Keratinocyte (primary cell): Measurements from ENCODE around the gene NBEA. TPM values are rescaled to one million over a fixed set of nuclear protein-coding genes. Genes with fewer than 3 reads are reported as not detected.

Experiments used
- DNase-seq: peaks from one replicate; pipeline ENCODE4 v3.0.0-alpha.2; 2011; ENCODE audit warnings: low read depth, missing footprints, low spot score
- FAIRE-seq: peaks from 2 replicates; lab custom pipeline; 2011; peaks lifted over from hg19 to GRCh38; lab: Jason Lieb, UNC
- H2AFZ ChIP-seq: 2 replicates; pipeline ENCODE4 v1.6.0; 2012; ENCODE audit warnings: low read length, control low read depth, inconsistent platforms; ENCODE audit not compliant: control insufficient read depth
- H3K27ac ChIP-seq: 2 replicates; pipeline ENCODE4 v1.5.1; 2011; ENCODE audit warnings: low read length; ENCODE audit not compliant: control insufficient read depth, insufficient read depth
- H3K27me3 ChIP-seq: 3 replicates; pipeline ENCODE4 v1.6.0; 2011; ENCODE audit warnings: low read length; ENCODE audit not compliant: control insufficient read depth, insufficient read depth; ENCODE audit errors: extremely low read depth
- H3K36me3 ChIP-seq, 2 experiments: 2 replicates in 1 of 2; 3 replicates in 1 of 2; pipeline ENCODE4 v1.5.1; 2011; ENCODE audit warnings: low read length in 2 of 2, mild to moderate bottlenecking in 1 of 2; ENCODE audit not compliant: control insufficient read depth in 2 of 2, insufficient read depth in 2 of 2; ENCODE audit errors: extremely low read depth in 1 of 2
- H3K4me1 ChIP-seq: 3 replicates; pipeline ENCODE4 v1.5.1; 2011; ENCODE audit warnings: low read length; ENCODE audit not compliant: control insufficient read depth, insufficient read depth; ENCODE audit errors: extremely low read depth
- H3K4me2 ChIP-seq: 3 replicates; pipeline ENCODE4 v1.6.0; 2011; ENCODE audit warnings: low read depth, low read length; ENCODE audit not compliant: control insufficient read depth, insufficient read depth; ENCODE audit errors: extremely low read depth
- H3K4me3 ChIP-seq, 3 experiments: fragments of 200-600 bp in 1 of 3; sonication (generic) in 1 of 3; 2 replicates in 2 of 3; 3 replicates in 1 of 3; pipeline ENCODE4 v1.5.1; 2011 to 2016; ENCODE audit warnings: low read length in 3 of 3, mild to moderate bottlenecking in 3 of 3, control low read depth in 2 of 3, inconsistent platforms in 1 of 3, low read depth in 1 of 3, mixed read lengths in 1 of 3, mixed run types in 1 of 3, moderate library complexity in 1 of 3; ENCODE audit not compliant: control insufficient read depth in 2 of 3, insufficient read depth in 2 of 3; ENCODE audit errors: extremely low read depth in 1 of 3
- H3K79me2 ChIP-seq: 2 replicates; pipeline ENCODE4 v1.6.0; 2012; ENCODE audit warnings: low read length; ENCODE audit not compliant: control insufficient read depth, insufficient read depth
- H3K9ac ChIP-seq: 3 replicates; pipeline ENCODE4 v1.6.0; 2011; ENCODE audit warnings: low read length; ENCODE audit not compliant: control insufficient read depth, insufficient read depth; ENCODE audit errors: extremely low read depth
- H3K9me1 ChIP-seq: 3 replicates; pipeline ENCODE4 v1.6.0; 2011; ENCODE audit warnings: low read length; ENCODE audit not compliant: control insufficient read depth, insufficient read depth; ENCODE audit errors: extremely low read depth
- H3K9me3 ChIP-seq: 2 replicates; pipeline ENCODE4 v1.5.1; 2012; ENCODE audit warnings: low read depth, low read length; ENCODE audit not compliant: control insufficient read depth
- H4K20me1 ChIP-seq: 3 replicates; pipeline ENCODE4 v1.6.0; 2011; ENCODE audit warnings: low read length; ENCODE audit not compliant: control insufficient read depth, insufficient read depth; ENCODE audit errors: extremely low read depth
- EZH2 ChIP-seq: IDR thresholded peaks from one replicate; pipeline ENCODE4 v1.6.1; 2012; ENCODE audit warnings: inconsistent platforms, mild to moderate bottlenecking, low read length, moderate library complexity
- dilution Hi-C: fragments of 300-500 bp; cut with MboI; formaldehyde crosslinking; loops from one replicate; pipeline ENCODE4 v1.7.0; 2020; ENCODE audit warnings: low sequenced_read_pairs; ENCODE audit not compliant: extremely low pct_ligation_motif_present
- polyA plus RNA-seq, 5 experiments: library from polyadenylated mRNA; depleted of rRNA in 3 of 5; stranded (reverse) in 3 of 5; stranded (forward) in 1 of 5; unstranded in 1 of 5; fragments of >200 nt; gene quantifications; 1 replicate in 1 of 5; 2 replicates in 3 of 5; 3 replicates in 1 of 5; pipeline versions ENCODE4 v1.2.1 to v1.2.3, GENCODE V29; 2011 to 2012; ENCODE audit warnings: missing spikeins in 2 of 5, low read depth in 1 of 5, low replicate concordance in 1 of 5
- TF ChIP-seq, protein P1 (sequence below), 3 experiments: IDR thresholded peaks in 1 of 3; conservative IDR thresholded peaks in 1 of 3; optimal IDR thresholded peaks in 1 of 3; 2 replicates in 2 of 3; 3 replicates in 1 of 3; pipeline versions ENCODE3 to v1.5.1; 2011; ENCODE audit warnings: low read length in 3 of 3, mild to moderate bottlenecking in 3 of 3, moderate library complexity in 2 of 3, control low read depth in 1 of 3, inconsistent platforms in 1 of 3; ENCODE audit not compliant: insufficient read depth in 2 of 3; ENCODE audit errors: extremely low read depth in 1 of 3

NBEA gene
- polyA plus RNA-seq, 1 donor (not counting 4 experiments of a cell fraction or from before 2014, with no cell fraction given), result 0.05 TPM

DNA sequence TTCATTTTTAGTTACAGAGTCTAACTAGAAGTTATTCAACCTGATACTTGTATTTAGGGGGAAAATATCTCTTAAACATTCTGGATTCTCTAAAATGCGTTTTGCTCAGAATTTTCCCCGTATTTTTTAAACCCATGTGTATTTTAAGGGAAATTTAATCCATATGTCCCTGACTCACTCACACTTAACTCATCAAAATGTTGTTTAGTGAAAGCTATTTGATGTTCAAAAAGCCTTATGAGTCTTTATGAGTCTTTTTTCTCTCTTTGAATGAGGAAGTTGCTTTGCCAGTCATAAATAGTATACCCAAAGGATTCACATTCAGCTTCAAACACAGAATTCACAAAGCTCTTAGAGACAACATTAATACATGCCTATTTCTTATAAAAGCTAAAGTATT, 518.0 kb downstream of the NBEA start:
- Histone ChIP-seq H3K36me3 (no peaks in the 10 kb centered on the region), H2AFZ (no peak overlapping the region), H3K4me2 (no peak overlapping the region), H3K4me1 (no peaks in the 10 kb centered on the region), H3K4me3 (no peak overlapping the region), H3K9me3 (no peaks in the 10 kb centered on the region), H3K9me1 (no peaks in the 10 kb centered on the region), H3K79me2 (no peaks in the 10 kb centered on the region), H3K9ac (no peak overlapping the region), H3K27me3 (no peaks in the 10 kb centered on the region), H3K27ac (no peak overlapping the region), H4K20me1 (no peaks in the 10 kb centered on the region)
- no peak for DNase-seq
- TF ChIP-seq EZH2, result no peak
- TF ChIP-seq, protein P1, sequence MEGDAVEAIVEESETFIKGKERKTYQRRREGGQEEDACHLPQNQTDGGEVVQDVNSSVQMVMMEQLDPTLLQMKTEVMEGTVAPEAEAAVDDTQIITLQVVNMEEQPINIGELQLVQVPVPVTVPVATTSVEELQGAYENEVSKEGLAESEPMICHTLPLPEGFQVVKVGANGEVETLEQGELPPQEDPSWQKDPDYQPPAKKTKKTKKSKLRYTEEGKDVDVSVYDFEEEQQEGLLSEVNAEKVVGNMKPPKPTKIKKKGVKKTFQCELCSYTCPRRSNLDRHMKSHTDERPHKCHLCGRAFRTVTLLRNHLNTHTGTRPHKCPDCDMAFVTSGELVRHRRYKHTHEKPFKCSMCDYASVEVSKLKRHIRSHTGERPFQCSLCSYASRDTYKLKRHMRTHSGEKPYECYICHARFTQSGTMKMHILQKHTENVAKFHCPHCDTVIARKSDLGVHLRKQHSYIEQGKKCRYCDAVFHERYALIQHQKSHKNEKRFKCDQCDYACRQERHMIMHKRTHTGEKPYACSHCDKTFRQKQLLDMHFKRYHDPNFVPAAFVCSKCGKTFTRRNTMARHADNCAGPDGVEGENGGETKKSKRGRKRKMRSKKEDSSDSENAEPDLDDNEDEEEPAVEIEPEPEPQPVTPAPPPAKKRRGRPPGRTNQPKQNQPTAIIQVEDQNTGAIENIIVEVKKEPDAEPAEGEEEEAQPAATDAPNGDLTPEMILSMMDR (optimal IDR thresholded peaks at IDR 0.05 in 1 of 3, IDR thresholded peaks at IDR 0.05 in 1 of 3, conservative IDR thresholded peaks at IDR 0.05 in 1 of 3; ENCODE audit: extremely low read depth in 1 of 3, insufficient read depth in 2 of 3, low read length in 3 of 3), result no peak
- no peak for FAIRE-seq
- dilution Hi-C loops, result no loop called here

DNA sequence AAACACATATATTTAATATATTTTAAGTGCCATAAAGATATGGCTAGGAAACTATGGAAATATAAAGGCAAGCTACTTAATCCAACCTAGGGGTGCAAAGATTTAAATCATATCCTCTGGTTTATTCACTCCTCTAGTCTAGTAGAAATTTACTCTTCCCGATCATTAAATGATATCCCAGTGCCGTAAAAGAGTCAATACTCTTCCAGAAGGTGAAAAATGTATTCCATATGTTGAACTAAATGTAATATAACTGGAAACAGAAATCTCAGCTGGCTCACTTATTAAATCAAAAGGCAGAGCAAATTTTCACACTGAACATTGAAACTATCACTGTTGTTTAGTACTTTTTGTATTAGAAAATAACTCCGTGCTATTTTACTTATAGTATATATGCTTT, 523.3 kb downstream of the NBEA start:
- H3K36me3 ChIP-seq, result no peaks in the 10 kb centered on the region
- H2AFZ ChIP-seq, result no peak overlapping the region
- TF ChIP-seq EZH2, result no peak
- TF ChIP-seq, protein P1 (optimal IDR thresholded peaks at IDR 0.05 in 1 of 3, IDR thresholded peaks at IDR 0.05 in 1 of 3, conservative IDR thresholded peaks at IDR 0.05 in 1 of 3; ENCODE audit: extremely low read depth in 1 of 3, insufficient read depth in 2 of 3, low read length in 3 of 3), result no peak
- no peak overlapping the region for H3K4me3 ChIP-seq
- no peaks in the 10 kb centered on the region for H3K4me1 ChIP-seq
- H3K9ac ChIP-seq, result no peak overlapping the region
- dilution Hi-C loops, result no loop called here
- FAIRE-seq (no peak), DNase-seq (no peak)
- H3K27me3 ChIP-seq, result peaks cover 1% of the 10 kb centered on the region
- H3K9me1 ChIP-seq, result no peaks in the 10 kb centered on the region
- H3K79me2 ChIP-seq, result no peaks in the 10 kb centered on the region
- H3K9me3 ChIP-seq, result no peaks in the 10 kb centered on the region
- no peaks in the 10 kb centered on the region for H4K20me1 ChIP-seq
- H3K27ac ChIP-seq, result no peak overlapping the region
- no peak overlapping the region for H3K4me2 ChIP-seq
